Suppressor macrophage treated with lipopolysaccharide for 1 hour (primary cell): ENCODE measurements around the gene GDF11.
A peak's percentile ranks its signal among the peaks of the same experiment; 100 is the strongest.

Experiments used
- DNase-seq, 3 donors: peaks; one replicate each; pipeline ENCODE4 v3.0.0-alpha.2; 2020 to 2022

Gene GDF11

DNA sequence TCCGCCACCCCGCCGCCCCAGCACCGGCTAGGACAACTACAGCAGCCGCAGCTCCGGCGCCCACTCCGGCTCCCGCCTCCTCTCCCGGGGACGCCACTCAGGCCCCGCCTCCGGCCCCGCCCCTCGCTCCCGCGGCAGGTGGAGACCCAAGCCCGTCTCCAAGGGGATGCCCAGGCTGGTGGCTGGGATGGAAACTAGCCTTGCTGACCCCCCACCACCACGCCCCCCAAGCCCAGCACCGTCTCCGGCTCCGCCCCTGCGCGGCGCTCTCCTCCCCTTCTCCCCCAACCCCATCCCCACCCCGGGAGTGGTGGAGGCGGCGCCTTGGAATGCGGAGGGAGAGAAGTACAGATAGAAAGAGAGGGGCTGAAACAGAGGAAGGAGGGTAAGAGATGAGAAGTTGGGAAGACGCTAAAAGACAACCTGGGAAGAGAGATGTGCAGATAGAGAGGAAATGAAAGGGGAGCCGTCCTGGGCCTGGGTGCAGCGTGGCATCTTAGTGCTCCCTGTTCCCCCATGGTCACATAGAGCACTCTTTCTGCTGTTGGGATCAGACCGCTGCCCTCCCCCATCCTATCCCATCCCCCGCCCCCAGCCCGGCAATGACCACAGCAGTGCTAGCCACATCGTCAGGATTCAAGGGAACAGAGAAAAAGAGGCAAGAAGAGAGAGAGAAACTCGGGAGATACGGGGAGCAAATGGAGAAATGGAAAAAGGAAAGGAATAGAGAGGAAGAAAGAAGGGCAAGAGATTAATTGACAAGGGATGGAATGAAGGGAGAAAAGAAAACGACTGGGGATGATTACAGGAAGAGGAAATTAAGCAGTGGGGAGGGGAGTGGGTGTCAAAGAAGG lies 34.9 kb upstream of the GDF11 start, which contains the start of gene ITGA7:
TSS of gene ITGA7 (minus strand) at position 64 of the 854 bp plus-strand sequence. CDS start 222 bp downstream, outside the sequence.
- DNase-seq: peak in 1 of 3 donors; percentile 60

DNA sequence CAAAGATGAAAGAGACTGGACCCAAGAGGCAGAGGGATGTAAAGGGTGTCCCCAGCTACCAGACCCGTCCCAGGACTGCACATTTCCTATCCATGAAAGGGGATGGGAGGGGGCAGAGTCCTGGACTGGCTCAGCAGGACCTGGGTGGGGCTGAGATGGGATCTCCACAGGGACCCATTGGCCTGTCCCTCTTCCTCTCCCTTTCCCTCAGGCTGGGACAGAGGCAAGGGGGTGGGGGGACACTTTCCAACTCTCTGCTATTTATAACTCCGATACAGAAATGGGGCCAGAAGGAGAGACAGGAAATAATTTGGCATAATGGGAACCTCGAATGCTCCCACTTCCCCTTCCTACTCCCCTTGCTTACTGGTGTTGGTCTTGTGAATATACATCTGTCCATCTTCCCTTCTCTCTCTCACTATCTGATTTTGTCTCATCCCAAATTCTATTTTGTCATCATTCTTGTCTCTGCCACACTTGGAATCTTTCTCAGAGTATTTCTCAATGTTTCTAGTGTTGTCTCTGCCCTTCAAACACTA lies 34.2 kb upstream of the GDF11 start:
- DNase-seq: peak in 2 of 3 donors; percentile 36 to 40

DNA sequence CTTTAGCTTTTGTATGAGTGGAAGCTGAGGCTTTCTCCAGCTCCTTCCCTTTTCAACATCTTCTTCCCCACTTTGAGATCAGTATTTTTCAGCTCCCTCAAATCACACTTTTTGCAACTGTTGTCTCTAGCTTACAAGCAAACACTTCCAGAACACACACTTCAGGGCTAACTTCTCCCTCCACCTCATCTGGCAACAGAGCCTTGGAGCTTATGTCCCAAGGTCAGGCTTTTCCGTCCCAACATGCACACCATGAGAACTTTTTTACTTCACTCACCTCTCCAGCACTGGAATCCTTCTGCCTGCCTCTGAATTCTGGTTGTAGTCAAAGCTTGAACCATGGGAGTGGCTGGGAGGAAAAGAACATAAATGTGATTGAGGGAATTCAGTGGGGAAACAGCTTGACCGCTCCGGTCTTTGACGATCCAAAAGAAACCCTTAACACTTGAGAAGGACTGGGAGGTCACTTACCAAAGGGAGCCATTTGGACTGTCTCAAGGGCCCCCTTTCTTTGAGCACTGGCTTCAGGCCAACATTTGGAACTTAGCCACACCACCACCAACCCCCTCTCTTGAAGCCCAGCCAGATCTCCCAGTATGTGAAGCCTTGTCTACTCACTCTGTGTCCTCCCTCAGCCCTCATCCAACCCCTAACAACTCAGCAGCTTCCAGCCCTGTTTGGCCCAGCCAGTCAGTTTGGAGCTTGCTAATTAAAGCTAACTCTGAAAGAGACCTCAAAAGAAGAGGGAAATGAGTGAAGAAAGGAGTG lies 31.0 kb upstream of the GDF11 start:
- no peak for DNase-seq

DNA sequence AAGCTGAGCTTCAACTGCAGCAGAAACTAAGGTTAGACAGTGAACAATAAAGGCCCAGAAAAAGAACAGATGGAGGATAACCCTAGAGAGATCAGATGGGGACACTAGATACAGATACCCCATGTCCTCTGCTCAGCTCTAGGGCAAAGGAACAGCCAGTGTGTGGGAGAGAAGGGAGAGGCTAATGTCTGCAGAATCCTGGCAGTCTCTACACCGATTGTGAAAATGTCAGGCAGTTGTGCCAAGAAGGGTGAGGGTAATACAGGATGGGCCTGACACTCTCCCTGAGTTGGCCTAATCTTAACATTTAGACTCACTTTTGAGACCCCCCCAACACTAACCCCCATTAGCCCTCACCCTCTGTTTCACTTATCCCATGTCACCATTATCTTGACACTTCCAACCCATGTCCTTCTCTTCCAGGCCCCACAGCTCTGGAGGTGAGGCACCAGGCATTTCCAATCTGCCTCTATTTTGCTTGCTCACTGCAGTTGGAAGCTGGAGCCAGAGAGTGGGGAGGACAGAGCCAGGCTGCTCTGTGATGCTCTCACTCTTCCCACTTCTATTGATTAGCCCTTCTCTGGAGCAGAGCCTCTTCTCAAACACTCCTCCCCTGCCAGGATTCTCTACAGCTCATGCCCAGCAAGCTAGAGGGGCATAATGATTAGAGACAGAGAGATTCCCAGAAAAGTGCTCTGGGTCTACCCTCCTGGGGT lies 30.1 kb upstream of the GDF11 start:
- no peak for DNase-seq

DNA sequence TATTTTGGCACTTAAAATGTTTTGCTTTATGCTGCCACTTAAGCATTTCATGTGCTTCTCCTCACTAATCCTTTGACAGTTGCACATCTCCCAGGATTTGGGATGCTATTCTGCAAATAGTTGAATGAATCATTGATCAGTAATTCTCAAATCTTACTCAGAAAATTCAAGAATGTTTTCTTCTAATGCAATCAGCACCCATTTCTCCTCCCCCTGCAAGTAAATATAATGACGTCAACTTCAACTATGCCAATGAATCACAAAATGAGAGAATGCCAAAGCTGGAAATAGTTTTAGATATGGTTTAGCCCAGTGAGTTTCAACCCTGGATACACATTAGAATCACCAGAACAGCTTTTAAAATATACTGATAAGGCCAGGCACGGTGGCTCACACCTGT lies 29.2 kb upstream of the GDF11 start:
- no peak for DNase-seq

DNA sequence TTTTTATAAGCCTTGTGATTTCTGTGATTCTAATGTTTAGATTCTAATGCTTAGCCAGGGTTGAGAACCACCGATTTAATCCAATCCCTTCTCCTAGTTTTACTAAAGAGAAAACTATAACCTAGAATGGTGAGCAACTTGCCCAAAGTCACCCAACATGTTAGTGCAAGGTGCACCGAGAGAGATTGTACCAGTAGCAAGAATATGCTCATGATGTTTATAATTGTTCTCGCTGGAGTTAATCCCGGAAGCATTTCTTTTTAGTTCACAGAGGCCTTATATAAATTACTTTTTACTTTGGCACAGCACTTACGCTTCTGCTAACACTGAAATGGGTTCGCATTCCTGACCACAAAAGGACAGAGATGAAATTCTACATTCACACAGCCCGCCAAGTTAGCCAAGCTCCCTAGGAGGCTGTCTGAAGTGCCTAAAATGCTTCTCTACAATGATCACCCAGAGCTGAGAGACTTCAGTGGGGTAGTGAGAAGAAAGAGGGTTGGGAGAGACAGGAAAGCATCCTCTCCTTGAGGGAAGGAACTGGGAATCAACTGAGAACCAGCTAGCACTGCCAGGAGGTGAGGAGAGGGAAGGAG lies 27.7 kb upstream of the GDF11 start:
- DNase-seq: no peak

DNA sequence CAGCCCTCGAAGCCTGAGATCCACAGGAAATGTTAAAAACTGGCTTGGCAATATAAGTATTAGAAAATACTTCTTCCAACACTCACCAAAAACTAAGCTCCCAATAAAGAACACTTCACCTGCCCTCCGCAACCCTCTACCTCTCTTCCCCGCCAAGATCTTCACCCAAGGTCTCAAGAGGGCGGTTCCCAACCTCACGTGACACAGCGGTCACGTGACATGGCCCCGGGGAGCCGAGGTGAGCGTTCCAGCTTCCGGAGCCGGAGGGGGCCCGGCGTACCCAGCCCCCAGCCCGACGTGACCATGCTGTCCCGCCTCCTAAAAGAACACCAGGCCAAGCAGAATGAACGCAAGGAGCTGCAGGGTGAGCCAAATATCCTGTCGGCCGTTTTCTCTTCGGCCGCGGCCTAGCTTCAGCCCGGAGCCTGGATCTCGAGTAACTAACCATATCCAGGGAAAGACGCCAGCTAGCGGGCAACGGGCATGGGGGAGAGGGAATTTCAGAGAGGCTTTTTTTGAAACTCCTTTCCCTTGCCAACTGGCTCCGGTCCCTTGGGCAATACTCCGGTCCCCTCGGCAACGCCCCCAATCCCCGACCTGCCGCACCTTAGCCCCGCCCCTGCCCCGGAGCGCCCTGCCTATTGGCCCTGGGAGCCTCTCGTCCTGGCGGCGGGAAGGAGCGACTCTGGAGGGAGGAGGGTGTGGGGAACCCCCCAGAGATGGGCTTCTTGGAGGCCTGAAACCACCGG lies 26.9 kb upstream of the GDF11 start, which contains the start of gene BLOC1S1:
TSS of gene BLOC1S1 (plus strand) at position 214 of the 749 bp plus-strand sequence. CDS start at position 220, 6 bp downstream.
- peak; percentile 75 to 90 (median 82) for DNase-seq

DNA sequence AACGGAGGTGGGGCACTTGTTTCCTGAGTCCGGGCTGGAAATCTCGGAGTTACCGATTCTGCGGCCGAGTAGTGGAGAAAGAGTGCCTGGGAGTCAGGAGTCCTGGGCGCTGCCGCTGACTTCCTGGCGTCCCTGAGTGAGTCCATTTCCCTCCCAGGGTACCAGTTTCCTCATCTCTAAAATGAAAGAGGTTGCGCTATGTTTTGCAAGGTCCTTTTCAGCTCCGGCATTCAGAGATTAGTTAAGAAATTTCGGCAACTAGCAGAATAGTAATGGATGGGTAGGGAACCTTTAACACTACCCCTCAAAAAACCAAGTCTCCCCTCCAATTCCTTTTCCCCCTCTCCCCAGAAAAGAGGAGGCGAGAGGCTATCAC lies 26.4 kb upstream of the GDF11 start:
- no peak for DNase-seq

DNA sequence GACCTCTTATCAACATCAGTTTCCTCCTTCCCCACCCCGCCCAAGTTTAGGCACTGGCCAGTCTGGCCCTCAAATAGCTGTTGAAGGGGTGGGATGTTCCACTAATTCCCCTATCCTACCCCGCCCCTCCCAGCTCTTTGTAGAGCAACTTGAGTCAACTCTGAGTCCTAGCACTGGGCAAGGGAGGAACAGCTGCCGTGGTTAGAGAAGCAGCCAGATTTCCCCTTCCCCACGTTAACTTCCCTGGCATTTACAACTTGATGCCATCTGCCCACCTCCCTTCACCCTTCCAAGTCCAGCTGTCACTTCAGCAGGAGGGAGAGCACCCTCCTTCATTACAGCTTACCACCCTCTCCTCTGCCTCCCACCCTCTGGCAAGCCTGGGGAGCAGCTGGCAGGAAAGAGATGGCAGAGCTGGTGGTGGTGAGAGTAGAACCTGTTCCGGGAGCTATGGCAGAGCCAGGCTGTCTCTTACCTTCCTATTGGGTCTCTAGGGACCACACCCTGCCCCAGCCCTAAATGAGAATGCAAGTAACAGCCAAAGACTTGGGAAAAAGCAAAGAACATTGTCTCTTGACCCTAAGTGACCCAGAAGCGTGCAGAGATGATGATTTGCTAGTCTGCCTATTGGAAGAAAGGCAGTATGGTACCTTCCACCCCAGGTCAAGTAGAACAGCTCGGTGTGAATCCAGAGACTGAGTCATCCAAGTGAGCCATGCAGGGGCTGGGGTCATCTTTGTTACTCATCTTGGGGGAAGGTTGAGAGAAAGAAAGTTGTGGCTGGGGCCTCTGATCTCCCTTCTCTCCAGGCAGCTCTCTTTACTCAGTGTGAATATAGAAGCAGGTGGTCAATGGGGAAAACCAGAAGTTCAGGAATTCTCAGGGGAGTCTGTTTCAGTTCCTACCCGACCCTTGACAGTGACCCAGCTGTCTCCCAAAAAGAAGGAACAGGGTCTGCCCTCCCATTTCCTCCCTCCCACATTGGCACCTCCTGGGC lies 25.6 kb upstream of the GDF11 start:
- peak; percentile 57 to 71 (median 71) for DNase-seq

DNA sequence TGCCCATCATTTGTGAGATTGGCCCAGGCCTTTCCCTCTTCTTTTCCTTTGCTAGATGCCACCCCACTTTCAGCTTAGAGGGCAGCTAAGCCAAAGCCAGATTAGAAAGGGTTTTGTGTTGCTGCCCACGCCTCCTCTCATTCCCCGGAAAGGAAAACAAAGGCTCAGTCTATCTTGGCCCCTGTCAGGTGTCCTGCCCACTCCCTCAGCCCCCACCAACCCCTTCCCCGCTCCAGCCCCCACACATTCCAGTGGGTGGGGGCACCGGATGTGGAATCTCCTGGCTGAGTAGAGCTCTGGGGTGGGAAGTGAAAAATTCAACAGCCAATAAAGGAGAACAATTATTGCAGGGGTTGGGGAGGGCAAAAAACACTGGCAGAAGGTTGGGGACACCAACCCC lies 24.9 kb upstream of the GDF11 start:
- DNase-seq: no peak

DNA sequence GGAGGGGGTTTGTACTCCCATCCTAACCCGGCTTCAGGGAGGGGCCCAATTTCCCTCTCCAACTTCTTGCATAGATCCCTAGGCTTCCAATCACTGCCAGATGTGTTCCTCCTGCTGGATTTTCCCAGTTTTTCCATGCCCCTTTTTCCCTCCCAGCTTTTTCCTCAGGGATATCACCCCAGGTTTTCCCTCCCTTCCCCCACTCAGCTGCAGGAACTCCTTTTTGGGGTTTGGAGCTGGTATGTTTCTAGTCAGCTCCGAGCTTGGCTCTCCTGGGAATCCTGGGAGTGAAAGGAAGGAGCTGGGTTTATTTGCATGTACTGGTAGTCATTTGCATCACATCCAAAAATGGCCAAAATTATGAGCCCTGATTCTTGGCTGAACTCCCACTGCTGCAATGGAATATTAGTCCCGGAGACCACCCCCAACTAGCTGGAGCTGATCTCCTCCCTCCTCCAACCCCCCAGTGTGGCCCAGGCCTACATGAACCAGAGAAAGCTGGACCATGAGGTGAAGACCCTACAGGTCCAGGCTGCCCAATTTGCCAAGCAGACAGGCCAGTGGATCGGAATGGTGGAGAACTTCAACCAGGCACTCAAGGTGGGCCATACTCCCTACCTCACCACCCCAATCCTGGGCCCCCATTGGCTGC lies 24.2 kb upstream of the GDF11 start:
- no peak for DNase-seq

DNA sequence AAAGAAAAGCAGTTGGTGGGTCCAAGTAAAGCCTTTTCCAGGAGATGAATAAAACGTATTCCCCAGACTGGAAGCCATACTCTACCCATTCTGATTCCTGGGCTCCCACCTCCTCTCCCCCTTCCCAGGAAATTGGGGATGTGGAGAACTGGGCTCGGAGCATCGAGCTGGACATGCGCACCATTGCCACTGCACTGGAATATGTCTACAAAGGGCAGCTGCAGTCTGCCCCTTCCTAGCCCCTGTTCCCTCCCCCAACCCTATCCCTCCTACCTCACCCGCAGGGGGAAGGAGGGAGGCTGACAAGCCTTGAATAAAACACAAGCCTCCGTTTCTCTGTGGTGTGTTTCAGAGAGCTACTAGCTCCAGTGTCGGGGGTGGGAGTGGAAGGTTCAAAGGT lies 23.6 kb upstream of the GDF11 start:
- DNase-seq: no peak

DNA sequence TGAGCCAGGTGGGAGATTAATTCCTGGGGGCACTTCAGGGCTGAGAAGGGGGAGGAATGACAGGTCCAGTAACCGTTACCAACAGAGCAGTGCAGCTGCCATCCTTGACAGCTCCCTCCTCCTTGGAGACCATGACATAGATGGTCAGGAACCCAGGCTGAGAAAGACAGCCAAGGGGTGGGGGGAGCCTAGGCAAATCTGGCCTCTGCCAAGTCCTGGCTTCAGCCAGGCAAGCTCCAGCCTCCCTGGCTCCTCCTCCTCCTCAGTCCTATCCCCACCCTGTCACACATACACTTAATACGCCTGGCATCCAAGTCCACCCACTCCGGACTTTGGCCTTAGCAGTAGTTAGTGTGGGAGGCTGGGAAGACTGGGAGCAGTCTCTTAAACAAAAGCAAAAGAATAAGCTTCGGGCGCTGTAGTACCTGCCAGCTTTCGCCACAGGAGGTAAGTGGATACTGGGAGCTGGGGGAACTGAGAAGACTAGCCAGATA lies 22.8 kb upstream of the GDF11 start, which contains the start of gene RDH5:
TSS of gene RDH5 (plus strand) at position 323 of the 494 bp plus-strand sequence. CDS start 792 bp downstream, outside the sequence.
- DNase-seq: no peak

DNA sequence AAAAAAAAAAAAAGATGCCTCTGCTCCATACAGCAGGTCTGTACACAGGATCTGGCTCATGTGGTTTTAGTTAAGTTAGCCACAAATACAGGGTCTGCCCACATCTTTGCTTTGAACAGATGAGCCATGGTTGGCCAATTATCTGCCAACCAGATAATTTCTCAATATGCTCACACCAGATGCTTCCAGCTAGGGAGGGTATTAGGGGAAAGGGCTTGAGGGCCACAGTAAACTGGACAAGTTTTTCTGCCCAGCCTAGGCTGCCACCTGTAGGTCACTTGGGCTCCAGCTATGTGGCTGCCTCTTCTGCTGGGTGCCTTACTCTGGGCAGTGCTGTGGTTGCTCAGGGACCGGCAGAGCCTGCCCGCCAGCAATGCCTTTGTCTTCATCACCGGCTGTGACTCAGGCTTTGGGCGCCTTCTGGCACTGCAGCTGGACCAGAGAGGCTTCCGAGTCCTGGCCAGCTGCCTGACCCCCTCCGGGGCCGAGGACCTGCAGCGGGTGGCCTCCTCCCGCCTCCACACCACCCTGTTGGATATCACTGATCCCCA lies 22.0 kb upstream of the GDF11 start:
- DNase-seq: peak; percentile 78 to 81 (median 80)

DNA sequence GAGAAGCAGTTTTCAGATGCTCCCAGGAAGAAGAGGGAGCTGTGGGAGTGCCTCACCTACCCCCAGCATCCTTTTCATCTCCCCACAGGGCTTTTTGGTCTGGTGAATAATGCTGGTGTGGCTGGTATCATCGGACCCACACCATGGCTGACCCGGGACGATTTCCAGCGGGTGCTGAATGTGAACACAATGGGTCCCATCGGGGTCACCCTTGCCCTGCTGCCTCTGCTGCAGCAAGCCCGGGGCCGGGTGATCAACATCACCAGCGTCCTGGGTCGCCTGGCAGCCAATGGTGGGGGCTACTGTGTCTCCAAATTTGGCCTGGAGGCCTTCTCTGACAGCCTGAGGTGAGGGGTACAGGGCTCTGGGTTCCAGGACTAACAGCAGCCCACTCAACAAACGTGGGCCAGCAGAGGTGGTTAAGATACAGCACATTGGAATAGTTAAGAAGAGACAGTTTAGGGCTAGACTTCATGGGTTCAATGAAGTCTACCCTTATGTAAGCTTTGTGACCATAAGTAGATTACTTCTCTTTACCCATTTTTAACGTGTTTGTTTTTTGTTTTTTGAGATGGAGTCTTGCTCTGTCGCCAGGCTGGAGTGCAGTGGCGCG lies 21.2 kb upstream of the GDF11 start:
- DNase-seq: no peak

DNA sequence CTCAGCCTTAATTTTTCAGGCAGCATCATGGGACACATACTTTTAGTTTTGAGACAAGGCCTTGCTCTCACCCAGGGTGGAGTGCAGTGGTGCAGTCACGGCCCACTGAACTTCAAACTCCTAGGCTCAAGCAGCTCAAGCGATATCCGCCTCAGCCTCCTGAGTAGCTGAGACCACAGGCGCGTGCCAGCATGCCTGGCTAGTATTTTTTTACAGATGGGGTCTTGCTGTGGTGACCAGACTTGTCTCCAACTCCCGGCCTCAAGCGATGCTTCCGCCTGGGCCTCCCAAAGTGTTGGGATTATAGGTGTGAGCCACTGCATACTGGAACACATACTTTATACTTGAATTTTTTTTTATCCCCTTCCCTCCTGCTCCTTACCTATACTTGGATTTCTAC lies 20.0 kb upstream of the GDF11 start:
- no peak for DNase-seq

DNA sequence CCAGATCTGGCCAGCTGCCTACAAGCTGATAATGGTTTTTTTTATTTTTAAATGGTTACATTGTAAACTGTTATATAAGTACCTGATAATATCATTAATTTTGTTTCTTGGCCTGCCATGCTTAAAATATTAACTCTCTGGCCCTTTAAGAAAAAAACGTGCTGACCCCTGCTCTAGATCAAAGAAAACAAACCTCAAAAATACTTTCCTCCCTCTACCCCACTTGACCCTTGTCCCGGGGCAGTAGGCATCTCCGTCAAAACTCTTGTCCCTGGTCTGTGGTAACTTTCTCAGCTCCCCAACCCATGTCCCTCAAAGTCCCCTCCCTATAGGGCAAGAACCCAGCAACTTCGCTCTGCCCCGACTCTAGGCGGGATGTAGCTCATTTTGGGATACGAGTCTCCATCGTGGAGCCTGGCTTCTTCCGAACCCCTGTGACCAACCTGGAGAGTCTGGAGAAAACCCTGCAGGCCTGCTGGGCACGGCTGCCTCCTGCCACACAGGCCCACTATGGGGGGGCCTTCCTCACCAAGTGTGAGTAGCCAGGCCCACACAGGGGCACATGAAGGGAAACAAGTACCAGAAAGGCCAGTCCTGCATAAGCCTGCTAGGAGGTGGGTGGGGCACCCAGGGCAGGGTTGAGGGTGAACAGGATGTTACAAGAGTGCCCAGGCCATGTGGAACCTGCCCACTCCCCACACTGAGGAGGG lies 19.3 kb upstream of the GDF11 start:
- DNase-seq: no peak
